Fibroblast of skin of left quadriceps (primary cell): ENCODE measurements around the gene SNX32.

Experiments used
- DNase-seq, 2 experiments: peaks; one replicate each; pipeline ENCODE4 v3.0.0-alpha.2; 2013; ENCODE audit warnings: low read depth in 2 of 2

The SNX32 gene

DNA sequence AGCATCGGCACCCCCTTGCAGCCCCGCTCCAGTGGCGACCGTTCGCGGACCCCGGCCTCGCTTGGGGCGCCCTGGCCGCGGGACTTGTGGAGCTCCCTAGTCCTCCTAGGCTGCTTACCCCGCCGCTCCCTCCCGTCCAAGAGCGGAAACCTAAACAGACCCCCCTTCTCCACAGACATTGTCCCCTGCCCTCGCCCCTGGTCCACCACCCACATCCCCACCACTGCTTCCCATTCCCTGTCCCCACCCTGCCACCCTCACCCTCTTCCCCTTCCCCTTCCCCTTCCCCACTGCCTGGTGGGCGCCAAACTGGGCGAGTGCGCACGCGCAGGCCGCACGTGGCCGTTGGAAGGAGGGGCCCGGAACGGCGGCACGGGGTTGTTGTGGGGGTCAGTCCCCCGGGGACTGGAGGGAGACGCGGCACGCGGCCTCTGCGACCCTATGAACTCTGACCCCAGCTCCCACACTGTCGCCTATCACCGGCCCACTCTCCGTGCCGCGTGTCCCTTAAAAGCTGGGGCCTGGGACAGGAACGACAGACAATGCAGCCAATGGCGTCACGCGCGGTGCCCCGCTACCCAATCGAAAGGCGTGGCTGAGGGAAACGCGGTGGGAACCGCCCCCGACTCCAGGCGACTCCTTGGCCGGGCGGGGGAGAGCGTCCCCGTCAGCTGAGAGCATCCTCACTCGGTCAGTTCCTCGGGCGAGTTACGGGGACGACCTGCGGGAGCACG is at the start of gene SNX32:
Gene SNX32 (plus strand): TSS at position 667 of the 734 bp plus-strand sequence. CDS start 103 bp downstream, outside the sequence.
- DNase-seq: peak; percentile 82 to 83

DNA sequence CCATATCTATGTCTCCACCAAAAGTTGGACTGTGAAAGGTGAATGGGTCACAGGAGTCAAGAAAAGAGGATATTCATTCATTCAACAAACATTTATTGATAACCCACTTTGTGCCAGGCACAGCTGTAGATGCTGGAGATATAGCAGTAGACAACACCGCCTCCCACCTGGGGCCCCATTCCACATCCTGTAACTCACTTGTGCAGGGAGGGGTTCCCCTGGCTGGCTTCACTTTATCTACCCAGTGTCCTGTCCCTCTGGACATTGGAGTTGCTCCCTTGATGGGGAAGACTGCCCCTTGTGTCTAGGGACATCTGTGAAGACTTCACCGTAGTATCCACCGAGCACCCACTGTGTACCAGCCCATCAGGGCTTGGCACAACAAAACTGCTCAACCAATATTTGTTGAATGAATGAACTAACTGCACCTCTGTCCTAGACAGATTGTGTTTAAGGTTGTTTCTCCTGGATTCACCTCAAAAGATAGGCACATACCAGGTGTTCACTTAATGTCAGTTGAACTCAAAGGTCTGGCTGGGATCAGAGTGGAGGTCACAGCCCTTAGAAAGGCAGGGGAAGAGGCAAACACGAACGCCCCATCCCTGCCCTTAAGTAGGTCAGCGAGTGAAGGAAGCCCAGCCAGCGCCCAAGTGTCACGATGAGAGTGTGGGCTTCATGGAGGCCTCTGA is 48.3 kb upstream of the SNX32 start:
- no peak for DNase-seq

DNA sequence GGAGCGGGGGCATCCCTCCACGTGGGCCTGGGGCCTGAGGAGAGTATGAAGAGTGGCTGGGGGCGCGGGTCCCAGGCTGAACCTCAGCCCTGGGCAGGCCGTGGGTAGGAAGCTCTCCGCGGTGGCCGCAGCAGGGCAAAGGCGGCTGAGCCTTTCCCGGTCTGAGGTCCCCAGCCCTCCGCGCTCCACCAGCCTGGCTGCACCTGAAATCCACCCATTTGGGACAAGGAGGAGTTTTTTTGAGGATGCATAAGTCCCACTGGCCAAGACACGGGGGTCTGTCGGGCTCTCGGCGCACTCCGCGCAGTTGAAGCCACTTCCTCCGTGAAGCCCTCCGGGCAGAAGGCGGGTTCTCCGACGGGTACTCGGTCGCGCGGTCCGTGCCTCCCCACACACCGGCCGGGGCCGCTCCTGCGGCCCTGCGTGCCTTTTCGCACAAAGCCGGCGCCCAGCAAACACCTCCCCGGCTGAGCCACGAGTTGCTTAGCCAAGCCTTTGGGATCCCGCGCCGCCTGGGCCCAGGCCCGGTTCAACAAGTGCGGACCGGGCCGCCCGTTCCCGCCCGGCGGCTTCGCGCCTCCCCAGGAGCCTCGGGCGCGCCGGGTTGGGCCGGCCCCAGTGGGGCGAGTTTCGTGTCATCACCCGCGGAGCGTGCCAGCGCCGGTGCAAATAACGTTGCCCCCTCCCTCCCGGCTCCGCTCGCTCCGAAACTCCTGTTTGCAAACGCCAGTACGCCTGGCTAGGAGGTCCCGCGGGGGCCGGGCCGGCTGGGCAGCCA is 47.6 kb upstream of the SNX32 start:
- DNase-seq: no peak

DNA sequence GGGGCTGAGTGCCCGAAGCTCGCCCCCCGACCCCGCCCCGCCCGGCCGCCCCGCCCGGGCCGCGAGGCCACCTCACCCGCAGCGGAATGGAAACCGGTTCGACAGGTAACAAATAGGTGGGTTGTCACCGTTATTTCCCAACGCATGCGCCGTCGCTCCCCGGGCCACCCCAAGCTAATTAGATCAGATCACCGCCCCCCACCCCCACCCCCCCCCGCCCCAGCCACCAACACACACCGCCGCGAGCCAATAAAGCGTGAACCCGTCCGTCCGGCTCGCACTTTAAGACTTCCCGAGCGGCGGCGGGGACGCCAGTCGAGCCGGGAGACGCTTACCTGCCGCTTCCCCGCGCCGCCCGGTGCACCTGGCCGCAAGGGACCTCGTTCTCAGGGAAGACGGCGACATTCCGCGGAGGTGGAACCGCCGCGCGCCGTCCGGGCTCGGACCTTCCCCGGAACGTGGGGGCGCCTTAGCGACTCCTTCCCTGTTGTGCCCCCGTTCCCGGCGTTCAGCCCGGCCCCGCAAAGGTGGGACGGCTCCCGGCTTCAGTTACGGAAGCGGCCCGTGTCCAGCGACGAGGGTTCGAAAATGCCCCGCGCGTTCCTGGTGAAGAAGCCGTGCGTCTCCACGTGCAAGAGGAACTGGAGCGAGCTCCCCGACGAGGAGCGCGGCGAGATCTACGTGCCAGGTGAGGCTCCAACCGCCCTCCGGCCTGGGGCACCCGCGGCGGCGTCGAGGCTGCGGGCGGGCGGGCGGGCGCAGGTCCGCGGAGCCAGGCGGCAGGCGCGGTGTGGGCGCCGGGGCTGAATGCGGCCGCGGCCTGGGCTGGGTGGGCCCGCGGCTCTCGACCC is 46.8 kb upstream of the SNX32 start, which contains the start of gene OVOL1:
Gene OVOL1 (plus strand): TSS at position 278 of the 851 bp plus-strand sequence. CDS start 311 bp downstream, at position 589.
- no peak for DNase-seq

DNA sequence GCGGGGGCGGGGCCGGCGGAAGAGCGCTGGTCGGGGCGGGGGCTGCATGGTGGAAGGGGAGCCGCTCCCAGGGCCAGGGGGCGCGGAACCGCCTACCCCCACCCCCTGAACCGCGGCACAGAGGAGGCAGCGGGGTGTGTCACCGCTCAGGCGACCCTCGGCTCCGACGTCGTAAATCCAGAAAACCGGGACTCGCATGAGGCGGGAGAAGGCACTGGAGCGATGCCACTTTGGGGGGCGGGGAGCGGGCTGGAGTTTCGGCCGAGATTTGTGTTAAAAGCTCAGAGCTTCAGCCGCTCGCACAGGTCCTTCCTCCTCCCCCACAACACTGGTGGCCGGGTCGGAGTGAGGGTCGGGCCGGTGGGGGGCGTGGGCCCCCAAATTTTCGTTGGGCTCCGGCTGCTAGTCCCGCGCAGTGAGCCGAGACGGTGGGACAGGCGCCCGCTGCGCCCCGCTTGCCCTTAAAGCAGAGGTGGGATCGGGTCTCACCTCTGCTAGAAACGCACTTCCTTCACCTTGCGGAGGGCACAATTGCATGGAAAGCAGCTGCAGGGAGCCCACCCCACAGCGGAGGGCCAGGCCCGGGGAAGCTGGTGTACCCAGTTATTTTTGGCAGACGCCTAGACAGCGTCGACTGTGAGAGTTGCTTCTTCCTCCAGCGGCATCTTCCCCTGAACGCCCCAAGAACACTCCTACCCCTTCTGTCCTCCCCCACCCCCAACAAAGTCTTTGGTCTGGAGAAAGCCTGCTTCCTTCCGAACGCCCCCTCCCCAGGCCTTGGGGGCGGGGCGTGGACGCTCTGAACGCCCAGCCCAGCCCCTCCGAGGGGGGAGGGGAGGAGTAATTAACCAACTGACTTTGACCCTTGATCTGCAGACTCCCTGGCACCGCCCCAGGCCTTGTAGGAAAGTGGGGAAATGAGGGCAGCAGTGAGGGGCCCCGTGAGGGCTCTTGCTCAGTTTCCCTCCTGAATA is 45.8 kb upstream of the SNX32 start:
- DNase-seq: no peak

DNA sequence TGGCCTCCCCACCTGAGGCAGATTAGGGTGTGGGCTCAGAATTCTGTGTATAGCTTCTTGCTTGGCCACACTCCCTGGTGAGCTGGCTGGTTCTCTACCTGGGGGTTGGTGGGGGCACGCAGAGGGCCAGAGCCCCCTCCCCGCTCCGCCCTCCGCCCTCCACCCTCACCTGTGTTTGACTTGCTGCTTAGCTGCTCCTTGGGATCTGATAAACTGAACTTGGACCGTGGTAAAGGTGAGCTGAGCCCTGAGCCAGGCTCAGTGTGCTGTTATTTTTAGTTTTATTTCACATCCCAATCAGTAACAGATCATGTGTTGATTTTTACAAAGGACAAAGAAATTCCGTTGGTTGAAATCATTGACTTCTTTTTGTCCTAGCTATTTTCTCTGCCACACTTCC is 44.9 kb upstream of the SNX32 start:
- no peak for DNase-seq

DNA sequence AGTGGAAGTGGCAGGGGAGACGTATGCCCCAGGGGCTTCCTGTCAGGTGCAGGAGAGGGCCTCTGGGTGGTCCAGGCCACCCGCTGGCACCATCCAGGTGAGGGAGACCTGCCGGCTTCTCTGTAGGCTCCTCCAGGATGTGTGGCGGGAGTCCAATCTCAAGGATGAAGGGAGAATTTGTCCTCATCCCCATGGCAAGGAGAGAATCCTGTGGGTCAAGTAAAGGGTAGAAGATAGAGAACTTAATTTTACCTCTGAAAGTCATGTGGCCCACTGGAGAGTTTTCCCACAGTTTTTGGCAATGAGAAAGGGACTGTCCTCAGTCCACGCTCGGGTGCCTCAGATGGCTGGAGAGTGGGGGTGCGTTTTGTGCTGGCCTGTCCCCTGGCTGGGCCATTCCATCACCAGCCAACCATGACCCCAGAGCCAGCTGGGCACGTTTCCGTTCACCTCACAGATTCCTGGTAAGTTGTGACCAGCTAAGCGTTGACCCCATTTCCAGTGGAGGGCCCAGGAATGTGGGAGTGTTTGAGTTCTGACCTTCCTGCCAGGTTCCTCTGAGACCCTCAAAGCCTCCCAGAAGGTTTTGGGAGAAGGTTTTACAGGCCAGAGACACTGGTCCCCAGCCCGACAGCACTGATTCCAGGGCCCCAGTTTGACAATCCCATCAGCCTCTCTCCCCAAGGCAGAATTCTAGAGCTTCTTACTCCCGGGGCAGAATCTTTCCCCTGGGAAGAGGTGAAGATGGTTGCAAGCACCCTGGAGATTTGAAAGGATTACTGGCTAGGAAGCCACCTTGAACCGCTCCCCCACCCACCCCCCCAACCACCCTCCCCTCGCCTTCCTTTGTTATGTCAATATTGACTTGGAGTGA is 44.3 kb upstream of the SNX32 start:
- DNase-seq: no peak

DNA sequence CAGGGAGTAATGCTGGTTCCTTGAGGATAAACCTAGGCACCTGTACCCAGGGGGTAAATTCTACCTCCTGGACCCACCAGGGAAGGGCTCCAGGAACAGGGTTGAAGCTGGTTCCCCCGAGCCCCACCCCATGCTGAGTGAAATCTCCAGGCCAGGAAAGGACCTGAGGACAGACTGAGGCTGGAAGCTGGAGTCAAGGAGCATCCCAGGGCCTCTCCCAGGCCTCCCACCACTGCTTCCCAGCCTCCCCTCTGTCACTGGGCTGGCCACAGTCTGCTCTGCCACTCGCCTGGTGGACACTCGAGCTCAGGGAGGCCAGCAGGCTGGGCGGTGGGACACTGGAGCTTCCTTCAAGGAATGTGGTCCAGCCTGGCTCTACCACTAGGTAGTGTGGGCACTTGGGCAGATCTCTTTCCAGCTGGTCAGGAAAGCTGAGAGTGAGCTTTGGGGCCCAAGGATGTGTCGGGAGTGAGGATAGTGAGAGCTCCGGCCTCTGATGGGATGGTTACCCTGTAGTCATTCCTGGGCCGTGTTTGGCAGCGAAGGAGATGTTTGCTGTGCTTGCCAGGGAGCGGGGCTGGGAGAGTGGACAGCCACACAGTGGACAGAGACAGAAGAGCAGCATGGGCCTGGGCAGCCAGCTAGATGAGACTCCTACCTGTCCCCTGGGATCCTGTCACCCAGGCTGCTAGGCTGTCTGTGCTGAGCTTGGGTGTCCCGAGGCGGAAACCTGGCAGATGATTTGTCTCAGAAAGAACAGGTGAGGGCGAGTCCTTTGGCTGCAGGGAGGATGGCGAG is 43.5 kb upstream of the SNX32 start:
- DNase-seq: no peak

DNA sequence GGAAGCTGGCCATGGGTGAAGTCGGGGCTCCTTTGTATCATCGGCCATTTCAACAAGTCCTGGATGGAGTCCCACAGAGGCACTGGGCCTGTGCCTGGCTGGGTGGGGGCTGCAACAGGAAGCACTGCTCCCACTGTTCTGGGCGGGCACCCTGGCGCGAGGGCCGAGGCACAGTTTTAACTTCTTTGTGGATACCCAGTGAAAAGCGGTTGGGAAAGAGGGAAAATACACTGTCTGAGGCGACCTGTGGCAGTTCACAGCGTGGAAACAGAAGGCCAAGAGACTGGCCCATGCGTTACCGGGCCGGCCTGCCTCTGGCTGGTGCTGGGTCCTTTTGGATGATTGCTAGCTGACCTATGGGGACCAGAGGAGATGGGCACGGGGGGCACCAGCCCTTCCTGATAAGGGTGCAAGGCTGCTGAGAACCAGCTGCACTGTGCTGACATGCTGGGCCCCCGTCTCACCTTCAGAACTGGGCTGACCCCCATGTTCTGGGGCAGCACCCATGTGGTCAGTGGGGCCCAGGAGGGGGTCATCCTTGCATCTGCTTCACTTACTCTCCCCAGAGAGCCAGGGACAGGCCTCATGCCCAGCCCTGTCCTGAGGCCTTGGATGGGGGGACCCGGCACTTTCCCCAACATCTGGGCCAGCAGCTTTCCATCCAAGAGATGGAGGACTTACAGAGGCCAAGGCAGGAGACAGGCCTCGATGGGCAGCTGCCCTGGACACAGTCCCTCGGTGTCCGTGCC is 42.7 kb upstream of the SNX32 start:
- DNase-seq: no peak

DNA sequence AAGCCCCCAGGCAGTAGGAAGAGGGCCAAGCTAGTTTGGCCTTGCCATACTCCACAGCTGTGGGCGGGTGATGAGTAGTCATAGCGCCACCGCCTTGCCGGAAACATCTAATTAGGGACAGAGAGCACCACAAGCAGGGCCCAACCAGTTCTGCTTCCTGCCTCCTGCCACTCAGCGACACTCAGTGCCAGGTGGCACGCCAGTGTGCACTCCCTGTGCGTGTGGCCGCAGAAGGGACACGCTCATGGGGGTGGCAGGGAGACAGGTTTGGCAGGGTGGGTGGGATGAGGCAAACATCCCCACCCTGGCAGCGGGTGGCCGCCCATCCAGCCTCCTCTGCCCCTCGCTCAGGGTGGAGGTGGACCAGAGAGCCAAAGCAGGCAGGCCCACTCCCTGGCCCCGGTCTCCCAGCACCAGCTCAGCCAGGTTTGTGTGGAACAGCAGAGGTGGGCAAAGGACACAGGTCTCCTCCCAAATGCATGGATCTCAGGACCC is 42.0 kb upstream of the SNX32 start:
- no peak for DNase-seq

DNA sequence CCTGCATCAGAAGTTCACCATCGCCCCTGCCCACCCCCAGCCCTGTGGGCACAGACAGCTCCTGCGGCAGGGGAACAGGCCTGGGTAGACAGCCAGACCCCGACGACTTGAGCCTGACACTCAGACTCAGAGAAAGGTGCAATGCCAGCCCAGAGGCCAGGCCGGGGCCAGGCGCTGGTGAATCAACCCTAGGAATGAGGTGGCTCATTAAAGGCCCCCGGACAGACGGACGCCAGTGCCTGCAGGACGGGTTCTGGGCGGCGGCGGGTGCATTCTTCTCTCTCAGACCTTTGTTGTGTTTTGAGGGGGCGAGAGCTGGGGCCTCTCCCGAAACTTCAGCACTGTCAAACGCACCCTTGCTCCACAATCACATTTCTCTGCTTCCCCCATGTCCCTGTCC is 41.3 kb upstream of the SNX32 start:
- DNase-seq: no peak

DNA sequence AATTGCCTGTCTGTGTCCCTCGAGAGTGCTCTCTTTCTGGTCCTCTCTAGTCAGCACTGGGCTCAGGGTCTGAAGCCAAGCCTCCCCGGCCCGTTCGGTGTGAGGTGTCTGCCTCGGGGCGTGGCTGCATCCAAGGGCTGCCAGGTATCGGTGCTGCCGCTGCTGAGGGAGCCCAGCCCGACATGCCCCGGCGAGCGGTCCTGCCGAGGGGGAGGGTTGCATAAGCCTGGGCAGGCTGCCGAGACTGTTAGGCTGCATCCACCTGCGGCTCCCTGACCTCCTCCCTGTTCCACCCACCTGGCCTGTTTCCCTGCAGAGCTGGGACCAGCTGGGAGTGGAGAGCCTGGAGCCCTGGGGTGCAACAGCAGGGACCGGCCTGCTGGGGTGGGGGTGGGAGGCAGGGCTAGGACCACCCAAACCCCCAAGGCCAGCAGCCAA is 40.6 kb upstream of the SNX32 start:
- DNase-seq: no peak

DNA sequence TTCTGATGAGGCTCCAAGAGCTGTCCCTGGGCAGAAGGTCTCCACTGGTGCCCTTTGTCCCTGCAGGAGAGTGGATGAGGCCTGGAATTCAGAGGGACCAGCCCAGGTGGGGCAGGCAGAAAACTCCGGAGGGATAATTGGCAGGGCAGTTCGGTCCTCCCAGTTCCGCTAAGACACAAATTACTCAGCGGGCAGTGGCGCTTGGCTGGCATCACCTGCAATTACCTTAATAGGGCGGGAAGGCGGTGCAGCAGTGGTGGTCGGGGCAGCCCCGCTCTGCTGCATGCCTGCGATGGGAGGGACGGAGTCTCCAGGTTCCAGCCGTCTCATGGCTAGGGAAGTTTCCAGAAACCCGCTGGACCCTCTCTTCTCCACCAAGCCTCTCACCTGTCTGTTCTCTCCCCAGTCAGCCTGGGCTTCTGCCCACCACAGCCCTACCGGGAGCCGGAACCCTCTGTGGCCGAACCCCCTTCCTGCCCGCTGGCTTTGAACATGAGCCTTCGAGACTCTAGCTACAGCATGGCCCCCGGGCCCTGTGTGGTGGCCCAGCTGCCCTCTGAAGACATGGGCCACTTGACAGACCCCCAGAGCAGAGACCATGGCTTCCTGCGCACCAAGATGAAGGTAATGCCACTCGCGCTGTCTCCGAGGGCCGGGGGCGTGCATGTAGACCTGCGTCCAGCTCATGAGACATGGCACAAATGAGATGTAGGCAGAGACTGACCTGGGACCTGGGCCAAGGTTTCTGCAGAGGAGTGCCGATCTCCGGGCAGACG is 40.0 kb upstream of the SNX32 start:
- no peak for DNase-seq

DNA sequence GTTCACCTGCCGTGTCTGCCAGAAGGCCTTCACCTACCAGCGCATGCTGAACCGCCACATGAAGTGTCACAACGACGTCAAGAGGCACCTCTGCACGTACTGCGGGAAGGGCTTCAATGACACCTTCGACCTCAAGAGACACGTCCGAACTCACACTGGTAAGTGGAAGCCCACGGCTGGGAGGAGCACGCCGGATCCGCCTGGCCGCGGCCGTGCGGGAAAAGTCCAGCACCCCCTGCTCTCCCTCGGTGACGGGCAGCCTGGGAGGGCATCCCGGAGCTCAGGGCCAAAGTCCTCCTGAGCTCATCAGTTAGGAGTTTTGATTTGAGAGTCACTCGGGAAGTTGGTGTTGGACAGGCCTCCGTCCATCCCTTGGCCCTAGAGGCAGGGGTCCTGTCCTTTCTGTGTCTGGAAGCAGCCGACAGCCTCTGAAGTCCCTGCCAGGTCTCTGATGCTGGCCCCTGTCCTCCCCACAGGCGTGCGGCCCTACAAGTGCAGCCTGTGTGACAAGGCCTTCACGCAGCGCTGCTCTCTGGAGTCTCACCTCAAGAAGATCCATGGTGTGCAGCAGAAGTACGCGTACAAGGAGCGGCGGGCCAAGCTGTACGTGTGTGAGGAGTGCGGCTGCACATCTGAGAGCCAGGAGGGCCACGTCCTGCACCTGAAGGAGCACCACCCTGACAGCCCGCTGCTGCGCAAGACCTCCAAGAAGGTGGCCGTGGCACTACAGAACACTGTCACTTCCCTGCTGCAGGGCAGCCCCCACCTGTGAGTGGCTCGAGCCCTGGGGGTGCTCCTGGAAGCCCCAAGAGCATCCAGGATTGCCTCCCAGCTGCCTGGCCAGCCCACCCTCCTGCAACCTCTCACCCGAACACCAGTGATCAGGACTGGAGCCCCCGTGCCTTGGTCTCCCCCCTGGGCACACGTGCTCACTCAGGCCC is 38.9 kb upstream of the SNX32 start:
- no peak for DNase-seq

DNA sequence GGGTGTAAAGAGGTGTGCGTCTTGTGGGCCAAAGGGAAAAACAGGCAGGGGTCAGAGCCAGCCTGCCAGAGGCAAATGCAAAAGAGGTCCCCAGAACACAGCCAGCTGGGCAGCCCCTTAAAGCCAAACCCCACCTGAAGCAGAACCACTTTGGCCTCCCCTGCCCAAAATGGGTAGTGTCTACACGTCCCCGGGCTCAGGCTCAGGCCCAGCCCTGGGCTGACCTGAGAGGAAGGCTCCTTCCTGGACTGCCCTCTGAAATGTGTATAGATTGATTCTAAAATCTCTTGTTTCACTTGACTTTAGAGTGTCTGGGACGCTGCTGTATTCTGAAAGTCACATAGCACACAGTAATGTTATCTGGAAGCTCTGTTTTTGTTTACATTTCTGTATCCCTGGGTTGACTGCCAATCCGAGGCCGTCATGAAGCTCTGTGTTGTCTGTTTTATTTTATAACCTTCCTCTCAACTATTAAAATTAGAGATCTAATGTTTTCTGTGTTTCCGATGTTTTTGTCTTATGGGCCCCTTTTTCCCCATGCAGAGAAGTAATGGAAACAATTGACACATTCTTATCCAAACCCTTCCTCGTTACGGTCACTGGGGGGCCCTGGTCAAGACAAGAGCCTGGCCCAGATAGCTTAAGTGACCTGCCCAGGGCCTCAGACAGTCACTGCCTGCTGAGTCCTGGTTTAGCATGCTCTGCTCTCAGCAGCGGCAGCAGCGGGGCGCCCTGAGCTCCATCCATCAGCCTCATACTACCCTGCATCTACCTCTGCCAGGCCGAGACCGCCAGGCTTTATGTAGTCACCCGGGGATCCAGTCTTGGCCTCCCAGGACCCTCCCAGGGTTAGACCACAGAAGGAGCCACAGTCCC is 36.8 kb upstream of the SNX32 start:
- DNase-seq: no peak
